Measurements from ENCODE around the gene PTPRT.

The PTPRT gene

GRCh38 chr20:43017241-43018030 lies 172.3 kb downstream of the PTPRT start:
- DNase-seq, result no peak

- DNase-seq, result no peak
Observed at GRCh38 chr20:43016257-43016656, 173.4 kb downstream of the PTPRT start.

- no peak for DNase-seq
Observed at GRCh38 chr20:43015566-43015965, 174.1 kb downstream of the PTPRT start.

GRCh38 chr20:43014206-43014605 lies 175.5 kb downstream of the PTPRT start:
- DNase-seq, result no peak

- no peak for DNase-seq
Observed at GRCh38 chr20:43011491-43011890, 178.2 kb downstream of the PTPRT start.

GRCh38 chr20:43009532-43009931 lies 180.2 kb downstream of the PTPRT start:
- no peak for DNase-seq

- no peak for DNase-seq
Observed at GRCh38 chr20:43007525-43007924, 182.2 kb downstream of the PTPRT start.

- no peak for DNase-seq
Observed at GRCh38 chr20:43006651-43007375, 182.9 kb downstream of the PTPRT start.

- DNase-seq, result no peak
Observed at GRCh38 chr20:43003318-43003944, 186.3 kb downstream of the PTPRT start.

GRCh38 chr20:42996141-42996540 lies 193.6 kb downstream of the PTPRT start:
- DNase-seq, result no peak

GRCh38 chr20:42988319-42988718 lies 201.4 kb downstream of the PTPRT start:
- no peak for DNase-seq

GRCh38 chr20:42987376-42988114 lies 202.2 kb downstream of the PTPRT start:
- DNase-seq, result no peak

GRCh38 chr20:42986143-42986773 lies 203.4 kb downstream of the PTPRT start:
- no peak for DNase-seq

GRCh38 chr20:42985628-42986027 lies 204.1 kb downstream of the PTPRT start:
- no peak for DNase-seq

- DNase-seq, result no peak
Observed at GRCh38 chr20:42982218-42982617, 207.5 kb downstream of the PTPRT start.

- DNase-seq, result no peak
Observed at GRCh38 chr20:42981253-42981652, 208.5 kb downstream of the PTPRT start.

GRCh38 chr20:42979720-42980119 lies 210.0 kb downstream of the PTPRT start:
- DNase-seq, result no peak

GRCh38 chr20:42978184-42978974 lies 211.3 kb downstream of the PTPRT start:
- no peak for DNase-seq

GRCh38 chr20:42975974-42976373 lies 213.7 kb downstream of the PTPRT start:
- DNase-seq, result no peak

- no peak for DNase-seq
Observed at GRCh38 chr20:42974347-42974746, 215.4 kb downstream of the PTPRT start.

GRCh38 chr20:42972591-42972990 lies 217.1 kb downstream of the PTPRT start:
- DNase-seq, result no peak

GRCh38 chr20:42968746-42969145 lies 221.0 kb downstream of the PTPRT start:
- DNase-seq, result no peak

Data from stimulated activated CD4-positive, alpha-beta T cell treated with anti-CD3 and anti-CD28 coated beads, Interleukin-2, amount 100 ng/mL, for 48 hours (primary cell).